Prostate gland (tissue), 2 donors: ENCODE measurements around the gene PRICKLE2. TPM values are rescaled to one million over a fixed set of nuclear protein-coding genes. Genes with fewer than 3 reads are reported as not detected.

Source experiments
- DNase-seq: peaks from one replicate; pipeline ENCODE4 v3.0.0-alpha.2; 2019; ENCODE audit warnings: low spot score
- H3K27ac ChIP-seq, 2 donors: fragments of 200-600 bp; sonication (generic); 2 replicates each; pipeline ENCODE4 v1.5.1; 2017 to 2019
- H3K27me3 ChIP-seq: fragments of 200-600 bp; sonication (generic); replicated peaks from 2 replicates; pipeline ENCODE4 v1.5.1; 2019; ENCODE audit not compliant: insufficient read depth
- H3K36me3 ChIP-seq, 2 donors: fragments of 200-600 bp; sonication (generic); 1 replicate in 1 of 2; 2 replicates in 1 of 2; pipeline versions ENCODE4 v1.5.1 to v1.8.1; 2017 to 2019
- H3K4me1 ChIP-seq: fragments of 200-600 bp; sonication (generic); replicated peaks from 2 replicates; pipeline ENCODE4 v1.5.1; 2019
- H3K4me3 ChIP-seq, 2 donors: fragments of 200-600 bp; sonication (generic); 2 replicates each; pipeline ENCODE4 v1.5.1; 2017 to 2019
- H3K9me3 ChIP-seq: fragments of 200-600 bp; sonication (generic); 2 replicates; pipeline ENCODE4 v1.5.1; 2017
- CTCF ChIP-seq, 4 experiments: fragments of 200-600 bp in 2 of 4; fragments of 450-650 bp in 2 of 4; sonication (generic) in 2 of 4; IDR thresholded peaks; 1 replicate in 3 of 4; 2 replicates in 1 of 4; pipeline ENCODE4 v1.5.1; 2016 to 2019; ENCODE audit warnings: antibody characterized with exemption in 4 of 4, mild to moderate bottlenecking in 2 of 4, moderate library complexity in 2 of 4
- POLR2A ChIP-seq: fragments of 450-650 bp; IDR thresholded peaks from one replicate; pipeline ENCODE4 v1.6.1; 2016; ENCODE audit warnings: antibody characterized with exemption, mild to moderate bottlenecking
- POLR2AphosphoS5 ChIP-seq: sonication (generic); formaldehyde crosslinking; IDR thresholded peaks from one replicate; pipeline ENCODE4 v1.6.1; 2017; ENCODE audit warnings: antibody characterized with exemption
- WGBS: methylation state at CpG from one replicate; pipeline ENCODE4 v1.1.5; 2018; 5-methylcytosine and 5-hydroxymethylcytosine counted together
- intact Hi-C: fragments of 100-400 bp; cut with DNase I; formaldehyde crosslinking; loops from one replicate; pipeline ENCODE4 v1.14.2; 2022
- total RNA-seq, 2 donors: library from RNA; depleted of rRNA; stranded (reverse); fragments of >200 nt; gene quantifications; one replicate each; pipeline ENCODE4 v1.1.0, GENCODE V29; 2016

PRICKLE2 gene
- total RNA-seq, 2 donors from 2014 or later = 11.9 to 21.0 TPM

DNA sequence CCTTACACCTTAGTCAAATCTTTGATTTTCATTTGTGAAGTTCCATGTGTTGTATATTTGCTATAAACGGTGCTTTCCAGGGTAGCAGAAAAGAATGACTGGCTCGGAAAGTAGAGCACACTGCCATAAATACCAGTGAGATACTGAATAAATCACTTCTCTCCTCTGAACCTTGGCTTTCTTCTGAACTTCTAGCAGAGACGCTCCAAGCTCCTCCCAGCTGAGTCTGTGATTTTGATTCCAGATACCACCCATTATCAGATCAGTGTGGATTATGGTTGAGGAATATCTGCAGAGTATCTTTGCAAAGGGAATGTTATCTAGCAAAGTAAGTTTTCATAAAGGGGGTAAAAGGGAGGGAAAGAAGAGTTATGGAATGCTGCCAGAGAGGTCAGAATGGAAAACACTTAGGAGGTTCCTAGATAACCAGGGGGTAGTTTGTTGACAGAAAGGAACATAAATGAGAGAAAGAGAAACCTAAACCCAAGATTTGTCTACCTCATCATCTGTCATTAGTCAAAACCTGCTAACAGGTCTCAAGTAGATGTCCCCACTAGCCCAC is 103.4 kb downstream of the PRICKLE2 start:
- Histone ChIP-seq H3K36me3 (no peaks in the 10 kb centered on the region), H3K27ac (no peak overlapping the region), H3K4me1 (no peaks in the 10 kb centered on the region), H3K4me3 (no peak overlapping the region), H3K9me3 (no peaks in the 10 kb centered on the region), H3K27me3 (no peaks in the 10 kb centered on the region)
- intact Hi-C loops = no loop called here
- TF ChIP-seq CTCF (IDR thresholded peaks at IDR 0.05) (no peak), POLR2A (no peak), POLR2AphosphoS5 (no peak)
- no peak for DNase-seq
- 3% methylated on average over 3 of the region's 3 CpGs for WGBS

GRCh38 chr3:64120876-64121275 is 104.4 kb downstream of the PRICKLE2 start:
- TF ChIP-seq CTCF (IDR thresholded peaks at IDR 0.05) (no peak), POLR2A (no peak), POLR2AphosphoS5 (no peak)

GRCh38 chr3:64117483-64117882 is 107.8 kb downstream of the PRICKLE2 start:
- Histone ChIP-seq H3K9me3 (no peaks in the 10 kb centered on the region), H3K27me3 (no peaks in the 10 kb centered on the region), H3K4me3 (no peak overlapping the region), H3K27ac (no peak overlapping the region), H3K36me3 (no peaks in the 10 kb centered on the region), H3K4me1 (no peaks in the 10 kb centered on the region)
- 76% methylated on average over 1 of the region's 1 CpG for WGBS
- DNase-seq = no peak
- TF ChIP-seq POLR2A = no peak
- intact Hi-C loops = no loop called here

More at GRCh38 chr3:64120876-64121275, 104.4 kb downstream of the PRICKLE2 start:
- intact Hi-C loops = no loop called here
- Histone ChIP-seq H3K36me3 (no peaks in the 10 kb centered on the region), H3K4me3 (no peak overlapping the region), H3K4me1 (no peaks in the 10 kb centered on the region), H3K27ac (no peak overlapping the region), H3K9me3 (no peaks in the 10 kb centered on the region), H3K27me3 (no peaks in the 10 kb centered on the region)
- WGBS = 53% methylated on average over 5 of the region's 5 CpGs
- no peak for DNase-seq

- H3K4me3 ChIP-seq = no peak overlapping the region
- intact Hi-C loops = no loop called here
- H3K4me1 ChIP-seq = no peaks in the 10 kb centered on the region
- H3K27ac ChIP-seq = no peak overlapping the region
- DNase-seq = no peak
- no peaks in the 10 kb centered on the region for H3K9me3 ChIP-seq
- TF ChIP-seq CTCF (IDR thresholded peaks at IDR 0.05) (no peak), POLR2AphosphoS5 (no peak), POLR2A (no peak)
- H3K27me3 ChIP-seq = no peaks in the 10 kb centered on the region
- H3K36me3 ChIP-seq = no peaks in the 10 kb centered on the region
These were observed 110.6 kb downstream of the PRICKLE2 start for GRCh38 chr3:64114651-64115050.

- Histone ChIP-seq H3K27me3 (no peaks in the 10 kb centered on the region), H3K9me3 (no peaks in the 10 kb centered on the region), H3K36me3 (no peaks in the 10 kb centered on the region), H3K4me3 (no peak overlapping the region), H3K27ac (no peak overlapping the region), H3K4me1 (no peaks in the 10 kb centered on the region)
- DNase-seq = no peak
- WGBS = 41% methylated on average over 2 of the region's 2 CpGs
- no peak for TF ChIP-seq POLR2AphosphoS5
- intact Hi-C loops = no loop called here
These were observed 113.4 kb downstream of the PRICKLE2 start for GRCh38 chr3:64111872-64112271.

DNA sequence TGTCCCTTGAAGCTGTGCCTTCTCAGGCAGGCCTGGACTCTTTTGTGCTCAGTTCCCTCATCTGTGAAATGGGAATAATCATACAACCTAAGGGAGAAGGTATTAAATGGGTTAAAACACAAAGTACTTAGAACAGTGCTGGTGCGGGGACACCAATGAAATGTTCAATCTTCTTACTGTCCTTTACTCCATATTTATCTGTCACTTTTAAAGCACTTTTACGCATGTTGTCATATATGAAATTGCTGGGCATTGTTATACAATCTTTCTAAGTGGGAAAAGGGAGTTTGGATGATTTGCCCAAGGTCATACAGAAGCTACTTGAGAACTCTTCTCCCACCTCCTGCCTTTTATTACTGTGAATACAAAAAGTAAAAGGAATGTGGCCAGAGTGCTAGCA is 114.2 kb downstream of the PRICKLE2 start:
- no peak overlapping the region for H3K27ac ChIP-seq
- DNase-seq = no peak
- no peaks in the 10 kb centered on the region for H3K27me3 ChIP-seq
- no peaks in the 10 kb centered on the region for H3K9me3 ChIP-seq
- H3K36me3 ChIP-seq = no peaks in the 10 kb centered on the region
- intact Hi-C loops = no loop called here
- H3K4me3 ChIP-seq = no peak overlapping the region
- H3K4me1 ChIP-seq = no peaks in the 10 kb centered on the region
- TF ChIP-seq POLR2AphosphoS5 (no peak), POLR2A (no peak), CTCF (IDR thresholded peaks at IDR 0.05) (no peak)
- WGBS = 98% methylated on average over 2 of the region's 2 CpGs
